ENCODE measurements around the gene POLN.

Gene POLN

GRCh38 chr4:2090642-2091041 lies 151.3 kb downstream of the POLN start:
- no peak overlapping the region for H3K4me3 Mint-ChIP-seq
- no peak for TF ChIP-seq CTCF (IDR thresholded peaks at IDR 0.05; ENCODE audit: unreplicated experiment in 3 of 3)
- peaks cover 4% of the 10 kb centered on the region for H3K4me1 Mint-ChIP-seq
- no peaks in the 10 kb centered on the region for H3K9me3 Mint-ChIP-seq
- peaks cover 7% of the 10 kb centered on the region for H3K36me3 Mint-ChIP-seq (ENCODE audit: low read depth)
- H3K27me3 Mint-ChIP-seq (ENCODE audit: low read depth): no peaks in the 10 kb centered on the region
- H3K27ac Mint-ChIP-seq: no peak overlapping the region

- Mint-ChIP-seq H3K36me3 (ENCODE audit: low read depth) (no peaks in the 10 kb centered on the region), H3K4me3 (no peak overlapping the region), H3K4me1 (peaks cover 4% of the 10 kb centered on the region), H3K9me3 (no peaks in the 10 kb centered on the region), H3K27ac (no peak overlapping the region), H3K27me3 (ENCODE audit: low read depth) (no peaks in the 10 kb centered on the region)
- TF ChIP-seq CTCF (IDR thresholded peaks at IDR 0.05; ENCODE audit: unreplicated experiment in 3 of 3): no peak
Observed at GRCh38 chr4:2089222-2089621, 152.7 kb downstream of the POLN start.

GRCh38 chr4:2087170-2087569 lies 154.8 kb downstream of the POLN start:
- Mint-ChIP-seq H3K27ac (no peak overlapping the region), H3K36me3 (ENCODE audit: low read depth) (no peaks in the 10 kb centered on the region), H3K4me3 (no peak overlapping the region), H3K9me3 (no peaks in the 10 kb centered on the region), H3K27me3 (ENCODE audit: low read depth) (no peaks in the 10 kb centered on the region), H3K4me1 (peaks cover 7% of the 10 kb centered on the region)
- no peak for TF ChIP-seq CTCF (IDR thresholded peaks at IDR 0.05; ENCODE audit: unreplicated experiment in 3 of 3)

DNA sequence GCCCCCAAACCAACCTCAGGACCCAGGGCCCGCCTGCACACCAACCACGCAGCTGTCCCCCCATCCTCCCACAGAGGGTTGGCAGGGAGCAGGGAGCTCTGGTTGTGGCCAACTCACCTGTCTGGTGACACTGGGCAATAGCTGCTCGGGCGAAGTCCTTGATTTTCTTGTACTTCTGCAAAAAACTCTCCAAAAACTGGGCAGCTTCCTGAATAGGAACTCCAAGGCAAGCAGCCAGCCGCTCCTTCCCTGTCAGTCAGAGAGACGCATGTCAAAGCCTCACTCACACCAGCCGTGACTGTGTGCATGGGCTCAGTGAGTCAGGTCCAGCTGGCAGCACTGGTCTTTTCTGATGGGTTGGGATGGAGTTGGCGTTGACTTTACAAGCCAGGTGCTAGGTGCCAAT lies 156.4 kb downstream of the POLN start:
- Mint-ChIP-seq H3K27me3 (ENCODE audit: low read depth) (no peaks in the 10 kb centered on the region), H3K4me1 (peaks cover 7% of the 10 kb centered on the region), H3K27ac (no peak overlapping the region), H3K4me3 (no peak overlapping the region), H3K36me3 (ENCODE audit: low read depth) (no peaks in the 10 kb centered on the region), H3K9me3 (no peaks in the 10 kb centered on the region)
- no peak for TF ChIP-seq CTCF (IDR thresholded peaks at IDR 0.05; ENCODE audit: unreplicated experiment in 3 of 3)

DNA sequence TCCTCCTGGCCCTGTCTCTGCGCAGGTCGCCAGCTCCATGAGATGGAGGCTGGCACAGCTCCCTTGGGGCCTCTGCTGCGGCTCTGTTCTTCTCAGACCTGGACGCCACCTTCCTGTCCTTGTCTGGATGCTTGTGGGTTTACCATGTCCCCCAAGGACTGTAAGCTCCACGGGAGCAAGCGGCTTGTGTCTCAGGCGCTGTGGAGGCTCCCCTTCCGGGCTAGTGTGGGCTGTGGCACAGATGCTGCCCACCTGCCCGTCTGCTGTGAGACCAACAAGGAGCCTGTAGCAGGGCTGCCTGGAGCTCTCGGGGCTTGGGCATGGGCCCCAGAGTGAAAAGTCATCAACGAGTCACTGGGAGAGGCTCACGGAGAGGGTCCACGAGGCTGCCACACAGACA lies 157.6 kb downstream of the POLN start:
- Mint-ChIP-seq H3K36me3 (ENCODE audit: low read depth) (no peaks in the 10 kb centered on the region), H3K27me3 (ENCODE audit: low read depth) (no peaks in the 10 kb centered on the region), H3K9me3 (no peaks in the 10 kb centered on the region), H3K4me3 (no peak overlapping the region), H3K27ac (peak overlapping the region in 1 of 3 experiments; percentile 37), H3K4me1 (peaks cover 7% of the 10 kb centered on the region)
- no peak for TF ChIP-seq CTCF (IDR thresholded peaks at IDR 0.05; ENCODE audit: unreplicated experiment in 3 of 3)

GRCh38 chr4:2083826-2084160 lies 158.1 kb downstream of the POLN start:
- Mint-ChIP-seq H3K4me3 (no peak overlapping the region), H3K9me3 (no peaks in the 10 kb centered on the region), H3K4me1 (peaks cover 7% of the 10 kb centered on the region), H3K27me3 (ENCODE audit: low read depth) (no peaks in the 10 kb centered on the region), H3K27ac (no peak overlapping the region), H3K36me3 (ENCODE audit: low read depth) (no peaks in the 10 kb centered on the region)
- no peak for TF ChIP-seq CTCF (IDR thresholded peaks at IDR 0.05; ENCODE audit: unreplicated experiment in 3 of 3)

All from nephron (organoid).